HepG2 (cell line): ENCODE results near the gene CLCNKA. TPM values are rescaled to one million over a fixed set of nuclear protein-coding genes. Genes with fewer than 3 reads are reported as not detected.

Source experiments
- ATAC-seq: fragments of 200-7000 bp; cut with Tn5 transposase; 3 replicates; pipeline ENCODE4 v1.9.1; 2020; ENCODE audit warnings: mild to moderate bottlenecking, moderate library complexity
- BruUV-seq: library from RNA; stranded (reverse); fragments of 400-500 nt; replicated peaks from 2 replicates; lab custom pipeline; 2021; lab: Mats Ljungman, UMichigan
- CTCF ChIA-PET: fragments of 300-600 bp; formaldehyde crosslinking; extraction: SDS; loops from one replicate; lab custom pipeline; 2021; ENCODE audit warnings: low total read pairs, inconsistent platforms, low intra/inter-chr PET ratio; lab: Yijun Ruan, JAX
- POLR2A ChIA-PET: fragments of 350-600 bp; sonication (Branson Sonifier 250); formaldehyde crosslinking; loops from one replicate; lab custom pipeline; 2020; ENCODE audit warnings: antibody characterized with exemption, inconsistent platforms; lab: Yijun Ruan, JAX
- DNase-seq: peaks from one replicate; pipeline ENCODE4 v3.0.0-alpha.2; 2015; ENCODE audit warnings: low spot score
- FAIRE-seq: peaks from 3 replicates; lab custom pipeline; 2011; peaks lifted over from hg19 to GRCh38; lab: Jason Lieb, UNC
- H2AFZ ChIP-seq: one replicate; pipeline ENCODE4 v1.6.1; 2011; ENCODE audit warnings: low read length, inconsistent platforms
- H3K27ac ChIP-seq: fragments of 300-600 bp; 3 replicates; pipeline ENCODE4 v1.8.0; 2011; ENCODE audit warnings: mixed run types, mild to moderate bottlenecking, mixed read lengths, low read length, inconsistent platforms; ENCODE audit not compliant: insufficient read depth; ENCODE audit errors: extremely low read length
- H3K27me3 ChIP-seq, 2 experiments: fragments of 200-600 bp in 1 of 2; 2 replicates in 1 of 2; 3 replicates in 1 of 2; pipeline versions ENCODE4 v1.6.0 to v1.8.0; 2011; ENCODE audit warnings: low read length in 2 of 2, mild to moderate bottlenecking in 2 of 2, moderate library complexity in 2 of 2, inconsistent platforms in 1 of 2; ENCODE audit not compliant: insufficient read depth in 2 of 2, control insufficient read depth in 1 of 2
- H3K36me3 ChIP-seq, 2 experiments: fragments of 200-600 bp in 1 of 2; replicated peaks in 1 of 2; 2 replicates in 1 of 2; 3 replicates in 1 of 2; pipeline versions ENCODE4 v1.5.1 to v1.8.0; 2011; ENCODE audit warnings: low read length in 2 of 2, inconsistent platforms in 1 of 2; ENCODE audit not compliant: insufficient read depth in 2 of 2, control insufficient read depth in 1 of 2
- H3K4me1 ChIP-seq: 2 replicates; pipeline ENCODE4 v1.5.1; 2012; ENCODE audit warnings: low read length, inconsistent platforms; ENCODE audit not compliant: insufficient read depth
- H3K4me2 ChIP-seq: 2 replicates; pipeline ENCODE4 v1.6.0; 2011; ENCODE audit warnings: low read depth, low read length, inconsistent platforms
- H3K4me3 ChIP-seq, 3 experiments: fragments of 200-600 bp in 1 of 3; sonication (generic), shearing (Covaris generic) in 1 of 3; replicated peaks in 1 of 3; 2 replicates each; pipeline ENCODE4 v1.5.1; 2011 to 2016; ENCODE audit warnings: low read length in 3 of 3, inconsistent platforms in 2 of 3, low read depth in 2 of 3, mild to moderate bottlenecking in 2 of 3, control low read depth in 1 of 3, mixed read lengths in 1 of 3; ENCODE audit not compliant: insufficient read depth in 1 of 3
- H3K79me2 ChIP-seq: one replicate; pipeline ENCODE4 v1.6.1; 2011; ENCODE audit warnings: low read length, inconsistent platforms; ENCODE audit not compliant: insufficient read depth
- H3K9ac ChIP-seq: 2 replicates; pipeline ENCODE4 v1.6.0; 2011; ENCODE audit warnings: mild to moderate bottlenecking, low read depth, low read length, inconsistent platforms; ENCODE audit not compliant: insufficient read depth
- H3K9me3 ChIP-seq: 2 replicates; pipeline ENCODE4 v1.5.1; 2012; ENCODE audit warnings: mild to moderate bottlenecking, low read length
- H4K20me1 ChIP-seq: 2 replicates; pipeline ENCODE4 v1.6.0; 2011; ENCODE audit warnings: inconsistent platforms, mild to moderate bottlenecking, low read length, moderate library complexity; ENCODE audit not compliant: insufficient read depth
- ARHGAP35 ChIP-seq: sonication (generic); formaldehyde crosslinking; IDR thresholded peaks from 2 replicates; pipeline ENCODE4 v1.9.0; 2022; ENCODE audit warnings: mild to moderate bottlenecking, inconsistent platforms, moderate library complexity, missing genetic modification reagents, borderline replicate concordance
- CBFB ChIP-seq: sonication (generic); formaldehyde crosslinking; IDR thresholded peaks from 2 replicates; pipeline ENCODE4 v1.4.0; 2020; ENCODE audit warnings: missing genetic modification reagents
- CREB3 ChIP-seq: sonication (generic); formaldehyde crosslinking; IDR thresholded peaks from 2 replicates; pipeline ENCODE4 v1.5.0; 2020; ENCODE audit warnings: missing genetic modification reagents
- DZIP1 ChIP-seq: sonication (generic); formaldehyde crosslinking; IDR thresholded peaks from 2 replicates; pipeline ENCODE4 v1.5.0; 2020; ENCODE audit warnings: mild to moderate bottlenecking, missing genetic modification reagents
- FIP1L1 ChIP-seq: fragments of 200-400 bp; formaldehyde crosslinking; IDR thresholded peaks from 2 replicates; pipeline ENCODE4 v1.6.1; 2018; ENCODE audit warnings: low read depth, mild to moderate bottlenecking, low read length, moderate library complexity, borderline replicate concordance; ENCODE audit not compliant: insufficient read depth
- MATR3 ChIP-seq: sonication (generic); formaldehyde crosslinking; IDR thresholded peaks from 2 replicates; pipeline ENCODE4 v1.4.0; 2020; ENCODE audit warnings: missing genetic modification reagents
- RARA ChIP-seq: IDR thresholded peaks from 2 replicates; pipeline ENCODE4 v1.6.1; 2016; ENCODE audit warnings: missing genetic modification reagents, missing compliant biosample characterization
- WIZ ChIP-seq: sonication (generic); formaldehyde crosslinking; IDR thresholded peaks from 2 replicates; pipeline ENCODE4 v1.5.1; 2020; ENCODE audit warnings: mild to moderate bottlenecking, missing genetic modification reagents
- ZNF296 ChIP-seq: sonication (generic); formaldehyde crosslinking; conservative IDR thresholded peaks from 2 replicates; pipeline ENCODE4 v1.5.0; 2020; ENCODE audit warnings: mild to moderate bottlenecking, missing genetic modification reagents
- ZNF678 ChIP-seq: sonication (generic); formaldehyde crosslinking; IDR thresholded peaks from 2 replicates; pipeline ENCODE4 v1.4.0; 2020; ENCODE audit warnings: mild to moderate bottlenecking, missing genetic modification reagents
- ZNF75D ChIP-seq: sonication (generic); formaldehyde crosslinking; IDR thresholded peaks from 2 replicates; pipeline ENCODE4 v1.8.1; 2023; ENCODE audit warnings: missing genetic modification reagents, mild to moderate bottlenecking, borderline replicate concordance
- WGBS: methylation state at CpG from one replicate; pipeline ENCODE4 v1.1.6; 2017; ENCODE audit warnings: low lambda C conversion rate; 5-methylcytosine and 5-hydroxymethylcytosine counted together
- in situ Hi-C: cut with HindIII; loops from 2 replicates; pipeline ENCODE4 v1.10.0; 2017; ENCODE audit warnings: low pct_unique_long_range_greater_than_20kb; ENCODE audit not compliant: extremely low pct_ligation_motif_present
- intact Hi-C: fragments of 100-400 bp; cut with micrococcal nuclease; formaldehyde crosslinking; loops from one replicate; pipeline ENCODE4 v1.10.0; 2022; ENCODE audit not compliant: unreplicated experiment
- polyA plus RNA-seq, 8 experiments: library from polyadenylated mRNA; depleted of rRNA in 3 of 8; stranded (reverse) in 7 of 8; unstranded in 1 of 8; fragments of >200 nt; fragmentation: Illumina TruSeq in 4 of 8; extraction: Trizol in 4 of 8; gene quantifications; 2 replicates each; pipeline versions ENCODE4 v1.2.1 to v1.2.3, GENCODE V29; 2011 to 2016; ENCODE audit warnings: low read depth in 4 of 8, missing spikeins in 1 of 8, mixed read lengths in 1 of 8; ENCODE audit not compliant: insufficient read depth in 1 of 8
- total RNA-seq, 5 experiments: library from RNA; depleted of rRNA; stranded (reverse); fragments of >200 nt; fragmentation: Illumina TruSeq; extraction: Trizol; gene quantifications; 2 replicates each; pipeline ENCODE4 v1.2.3, GENCODE V29; 2016; ENCODE audit warnings: low read depth in 1 of 5
- TF ChIP-seq, protein P1 (sequence below): sonication (generic); formaldehyde crosslinking; IDR thresholded peaks from 2 replicates; pipeline ENCODE4 v1.4.0; 2020; ENCODE audit warnings: missing genetic modification reagents, borderline replicate concordance
- TF ChIP-seq, protein P2 (sequence below): sonication (generic); formaldehyde crosslinking; IDR thresholded peaks from 2 replicates; pipeline ENCODE4 v1.8.1; 2023; ENCODE audit warnings: missing genetic modification reagents, mild to moderate bottlenecking, borderline replicate concordance

Gene CLCNKA
- total and polyA plus RNA-seq, 2 of the 13 experiments (the other 11 are each of a cell fraction or from before 2014, with no cell fraction given): 0.03 TPM; not detected in 1

GRCh38 chr1:16065269-16065576 is 43.4 kb downstream of the CLCNKA start:
- Histone ChIP-seq H4K20me1 (no peaks in the 10 kb centered on the region), H3K9me3 (no peaks in the 10 kb centered on the region), H3K36me3 (no peaks in the 10 kb centered on the region), H3K9ac (no peak overlapping the region), H3K27me3 (peaks cover 7 to 62% of the 10 kb centered on the region in 2 experiments), H3K79me2 (no peaks in the 10 kb centered on the region), H3K4me3 (no peak overlapping the region), H2AFZ (no peak overlapping the region), H3K4me2 (no peak overlapping the region), H3K27ac (no peak overlapping the region), H3K4me1 (peaks cover 40% of the 10 kb centered on the region)
- FAIRE-seq (no peak), DNase-seq (no peak), ATAC-seq (no peak)
- no TSS peak for BruUV-seq
- TF ChIP-seq ARHGAP35 (CRISPR knock-in tag): no peak
- TF ChIP-seq CREB3 (CRISPR knock-in tag): no peak
- no peak for TF ChIP-seq MATR3 (CRISPR knock-in tag)
- no peak for TF ChIP-seq WIZ
- TF ChIP-seq, protein P1, sequence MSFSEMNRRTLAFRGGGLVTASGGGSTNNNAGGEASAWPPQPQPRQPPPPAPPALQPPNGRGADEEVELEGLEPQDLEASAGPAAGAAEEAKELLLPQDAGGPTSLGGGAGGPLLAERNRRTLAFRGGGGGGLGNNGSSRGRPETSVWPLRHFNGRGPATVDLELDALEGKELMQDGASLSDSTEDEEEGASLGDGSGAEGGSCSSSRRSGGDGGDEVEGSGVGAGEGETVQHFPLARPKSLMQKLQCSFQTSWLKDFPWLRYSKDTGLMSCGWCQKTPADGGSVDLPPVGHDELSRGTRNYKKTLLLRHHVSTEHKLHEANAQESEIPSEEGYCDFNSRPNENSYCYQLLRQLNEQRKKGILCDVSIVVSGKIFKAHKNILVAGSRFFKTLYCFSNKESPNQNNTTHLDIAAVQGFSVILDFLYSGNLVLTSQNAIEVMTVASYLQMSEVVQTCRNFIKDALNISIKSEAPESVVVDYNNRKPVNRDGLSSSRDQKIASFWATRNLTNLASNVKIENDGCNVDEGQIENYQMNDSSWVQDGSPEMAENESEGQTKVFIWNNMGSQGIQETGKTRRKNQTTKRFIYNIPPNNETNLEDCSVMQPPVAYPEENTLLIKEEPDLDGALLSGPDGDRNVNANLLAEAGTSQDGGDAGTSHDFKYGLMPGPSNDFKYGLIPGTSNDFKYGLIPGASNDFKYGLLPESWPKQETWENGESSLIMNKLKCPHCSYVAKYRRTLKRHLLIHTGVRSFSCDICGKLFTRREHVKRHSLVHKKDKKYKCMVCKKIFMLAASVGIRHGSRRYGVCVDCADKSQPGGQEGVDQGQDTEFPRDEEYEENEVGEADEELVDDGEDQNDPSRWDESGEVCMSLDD (CRISPR knock-in tag): no peak
- no peak for TF ChIP-seq ZNF678 (CRISPR knock-in tag)
- TF ChIP-seq RARA: no peak
- no peak for TF ChIP-seq FIP1L1
- no peak for TF ChIP-seq DZIP1 (CRISPR knock-in tag)
- TF ChIP-seq ZNF296 (CRISPR knock-in tag): no peak
- no peak for TF ChIP-seq ZNF75D (CRISPR knock-in tag)
- no peak for TF ChIP-seq CBFB
- TF ChIP-seq, protein P2, sequence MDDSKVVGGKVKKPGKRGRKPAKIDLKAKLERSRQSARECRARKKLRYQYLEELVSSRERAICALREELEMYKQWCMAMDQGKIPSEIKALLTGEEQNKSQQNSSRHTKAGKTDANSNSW (CRISPR knock-in tag): no peak
- whole genome bisulfite sequencing: 55% methylated on average over 8 of the region's 8 CpGs
- ChIA-PET POLR2A (no interaction called here), CTCF (no interaction called here)
- intact Hi-C loops: no loop called here
- in situ Hi-C loops: no loop called here
